HG02970 (cell line): Measurements from ENCODE around the gene SYNRG.

ENCODE experiments used
- ATAC-seq: cut with Tn5 transposase; IDR thresholded peaks from one replicate; pipeline ENCODE4 v1.9.1; 2021; ENCODE audit warnings: mild to moderate bottlenecking, moderate library complexity, moderate number of reproducible peaks; ENCODE audit not compliant: unreplicated experiment, low FRiP score

SYNRG gene

GRCh38 chr17:37607637-37608331, 1.4 kb downstream of the SYNRG start:
- ATAC-seq, result no peak

- no peak for ATAC-seq
Measured at GRCh38 chr17:37605813-37606505, 3.3 kb downstream of the SYNRG start.

GRCh38 chr17:37605081-37605480, 4.1 kb downstream of the SYNRG start:
- no peak for ATAC-seq

GRCh38 chr17:37604556-37604955, 4.7 kb downstream of the SYNRG start:
- no peak for ATAC-seq

- no peak for ATAC-seq
Measured at GRCh38 chr17:37598145-37598544, 11.1 kb downstream of the SYNRG start.

GRCh38 chr17:37592291-37592690, 16.9 kb downstream of the SYNRG start:
- no peak for ATAC-seq

- ATAC-seq, result no peak
Measured at GRCh38 chr17:37585066-37585465, 24.2 kb downstream of the SYNRG start.

- ATAC-seq, result no peak
Measured at GRCh38 chr17:37576281-37576680, 32.9 kb downstream of the SYNRG start.

GRCh38 chr17:37574427-37574826, 34.8 kb downstream of the SYNRG start:
- no peak for ATAC-seq

GRCh38 chr17:37571674-37572073, 37.5 kb downstream of the SYNRG start:
- no peak for ATAC-seq

GRCh38 chr17:37570527-37571093, 38.6 kb downstream of the SYNRG start:
- ATAC-seq, result no peak

- ATAC-seq, result no peak
Measured at GRCh38 chr17:37568350-37569053, 40.7 kb downstream of the SYNRG start.

GRCh38 chr17:37567538-37567937, 41.7 kb downstream of the SYNRG start:
- ATAC-seq, result no peak

- no peak for ATAC-seq
Measured at GRCh38 chr17:37567137-37567536, 42.1 kb downstream of the SYNRG start.

GRCh38 chr17:37564252-37564651, 45.0 kb downstream of the SYNRG start:
- no peak for ATAC-seq

GRCh38 chr17:37562016-37562745, 47.0 kb downstream of the SYNRG start:
- no peak for ATAC-seq

- ATAC-seq, result no peak
Measured at GRCh38 chr17:37558299-37558698, 50.9 kb downstream of the SYNRG start.

GRCh38 chr17:37557482-37557881, 51.7 kb downstream of the SYNRG start:
- ATAC-seq, result no peak

GRCh38 chr17:37555386-37555785, 53.8 kb downstream of the SYNRG start:
- no peak for ATAC-seq

GRCh38 chr17:37553401-37553966, 55.7 kb downstream of the SYNRG start:
- no peak for ATAC-seq
